Transverse colon (tissue), 3 donors: Measurements from ENCODE around the gene LETM1.

Experiments used
- POLR2A ChIP-seq: fragments of 450-650 bp; IDR thresholded peaks from one replicate; pipeline ENCODE4 v1.6.1; 2016; ENCODE audit warnings: antibody characterized with exemption, mild to moderate bottlenecking, moderate library complexity
- TF ChIP-seq, protein P1 (sequence below), 5 experiments: fragments of 200-600 bp in 3 of 5; fragments of 450-650 bp in 2 of 5; sonication (generic) in 3 of 5; IDR thresholded peaks; 1 replicate in 2 of 5; 2 replicates in 3 of 5; pipeline ENCODE4 v1.5.1; 2016 to 2017; ENCODE audit warnings: antibody characterized with exemption in 5 of 5, inconsistent platforms in 3 of 5, mild to moderate bottlenecking in 2 of 5, moderate library complexity in 1 of 5

- TF ChIP-seq, protein P1, sequence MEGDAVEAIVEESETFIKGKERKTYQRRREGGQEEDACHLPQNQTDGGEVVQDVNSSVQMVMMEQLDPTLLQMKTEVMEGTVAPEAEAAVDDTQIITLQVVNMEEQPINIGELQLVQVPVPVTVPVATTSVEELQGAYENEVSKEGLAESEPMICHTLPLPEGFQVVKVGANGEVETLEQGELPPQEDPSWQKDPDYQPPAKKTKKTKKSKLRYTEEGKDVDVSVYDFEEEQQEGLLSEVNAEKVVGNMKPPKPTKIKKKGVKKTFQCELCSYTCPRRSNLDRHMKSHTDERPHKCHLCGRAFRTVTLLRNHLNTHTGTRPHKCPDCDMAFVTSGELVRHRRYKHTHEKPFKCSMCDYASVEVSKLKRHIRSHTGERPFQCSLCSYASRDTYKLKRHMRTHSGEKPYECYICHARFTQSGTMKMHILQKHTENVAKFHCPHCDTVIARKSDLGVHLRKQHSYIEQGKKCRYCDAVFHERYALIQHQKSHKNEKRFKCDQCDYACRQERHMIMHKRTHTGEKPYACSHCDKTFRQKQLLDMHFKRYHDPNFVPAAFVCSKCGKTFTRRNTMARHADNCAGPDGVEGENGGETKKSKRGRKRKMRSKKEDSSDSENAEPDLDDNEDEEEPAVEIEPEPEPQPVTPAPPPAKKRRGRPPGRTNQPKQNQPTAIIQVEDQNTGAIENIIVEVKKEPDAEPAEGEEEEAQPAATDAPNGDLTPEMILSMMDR (IDR thresholded peaks at IDR 0.05) = peak in 4 of 5 experiments; percentile 27 to 31 (median 28)
- TF ChIP-seq POLR2A = no peak
These were observed 88.1 kb downstream of the LETM1 start for GRCh38 chr4:1767770-1768366.
